NCI-H2171 (cell line): ENCODE measurements around the gene SEC63.
"Not testable (repeated sequence)": the region's sequence is repeated elsewhere in the genome, so short reads cannot be mapped to it uniquely, and the experiment has no call there.

ENCODE experiments used
- DNase-seq: peaks from one replicate; lab custom pipeline; 2025; lab: John Stamatoyannopoulos, UW

SEC63 gene

DNA sequence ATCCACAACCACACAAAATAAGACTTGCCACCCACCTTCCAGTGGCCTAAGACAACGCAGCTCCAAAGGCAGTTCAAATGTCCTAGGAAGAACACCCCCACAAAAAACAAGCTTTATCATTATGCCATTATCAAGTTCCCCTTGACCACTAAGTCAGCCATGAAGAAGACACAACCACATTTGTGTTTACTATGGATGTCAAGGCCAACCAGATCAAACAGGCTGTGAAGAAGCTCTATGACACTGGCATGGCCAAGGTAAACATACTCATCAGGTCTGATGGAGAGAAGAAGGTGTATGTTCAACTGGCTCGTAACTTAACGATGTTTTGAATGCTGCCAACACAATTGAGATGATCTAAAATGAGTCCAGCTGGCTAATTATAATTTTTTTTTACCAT is 26.1 kb downstream of the SEC63 start:
- no peak for DNase-seq

DNA sequence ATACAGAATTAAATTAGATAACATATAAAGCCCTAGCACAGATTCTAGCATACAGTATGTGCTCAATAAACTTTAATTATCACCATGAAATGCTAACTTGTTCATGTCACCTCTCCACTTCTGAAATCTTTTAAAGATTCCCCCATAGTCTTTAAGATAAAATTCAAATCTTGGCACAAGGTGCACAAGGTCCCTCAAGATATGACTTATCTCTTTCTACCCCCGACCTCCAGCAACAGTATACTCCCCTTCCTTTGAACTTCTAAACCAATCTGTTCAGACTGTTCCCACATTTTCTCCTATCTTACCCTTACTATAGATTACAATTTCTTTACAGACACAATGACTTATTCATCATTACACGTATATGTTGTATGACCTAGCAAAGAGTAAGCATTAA is 29.0 kb downstream of the SEC63 start:
- DNase-seq = no peak

DNA sequence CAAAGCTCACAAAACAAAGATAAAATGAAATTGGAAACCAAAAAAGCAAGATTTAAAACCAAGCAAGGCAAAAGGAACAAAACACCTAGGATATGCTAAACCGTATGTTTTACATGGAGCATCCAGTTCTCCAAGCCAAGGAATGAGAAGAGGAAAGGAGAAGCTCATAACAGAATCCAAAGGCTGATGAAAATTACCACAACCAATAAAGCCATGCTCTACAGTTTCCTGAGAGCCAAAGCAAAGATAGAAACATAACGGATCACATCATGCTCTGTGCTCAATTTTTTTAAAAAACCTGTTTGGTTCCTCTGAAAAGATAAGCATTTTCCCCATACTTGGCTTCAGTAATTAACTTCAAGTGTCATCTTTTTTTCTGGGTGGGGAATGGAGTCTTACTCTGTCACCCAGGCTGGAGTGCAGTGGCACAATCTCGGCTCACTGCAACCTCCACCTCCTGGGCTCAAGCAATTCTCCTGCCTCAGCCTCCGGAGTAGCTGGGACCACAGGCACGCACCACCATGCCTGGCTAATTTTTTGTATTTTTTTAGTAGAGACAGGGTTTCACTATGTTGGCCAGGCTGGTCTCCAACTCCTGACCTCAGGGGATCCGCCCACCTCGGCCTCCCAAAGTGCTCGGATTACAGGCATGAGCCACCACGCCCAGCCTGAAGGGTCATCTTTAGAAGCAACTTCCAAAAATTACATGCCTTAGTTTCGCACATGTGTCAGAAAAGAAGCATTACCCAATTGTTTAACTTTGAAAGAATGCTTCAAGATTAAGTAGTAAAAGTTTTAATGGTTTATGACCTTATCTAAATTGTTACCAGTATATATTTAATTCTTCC is 31.1 kb downstream of the SEC63 start:
- DNase-seq = not testable (repeated sequence)

DNA sequence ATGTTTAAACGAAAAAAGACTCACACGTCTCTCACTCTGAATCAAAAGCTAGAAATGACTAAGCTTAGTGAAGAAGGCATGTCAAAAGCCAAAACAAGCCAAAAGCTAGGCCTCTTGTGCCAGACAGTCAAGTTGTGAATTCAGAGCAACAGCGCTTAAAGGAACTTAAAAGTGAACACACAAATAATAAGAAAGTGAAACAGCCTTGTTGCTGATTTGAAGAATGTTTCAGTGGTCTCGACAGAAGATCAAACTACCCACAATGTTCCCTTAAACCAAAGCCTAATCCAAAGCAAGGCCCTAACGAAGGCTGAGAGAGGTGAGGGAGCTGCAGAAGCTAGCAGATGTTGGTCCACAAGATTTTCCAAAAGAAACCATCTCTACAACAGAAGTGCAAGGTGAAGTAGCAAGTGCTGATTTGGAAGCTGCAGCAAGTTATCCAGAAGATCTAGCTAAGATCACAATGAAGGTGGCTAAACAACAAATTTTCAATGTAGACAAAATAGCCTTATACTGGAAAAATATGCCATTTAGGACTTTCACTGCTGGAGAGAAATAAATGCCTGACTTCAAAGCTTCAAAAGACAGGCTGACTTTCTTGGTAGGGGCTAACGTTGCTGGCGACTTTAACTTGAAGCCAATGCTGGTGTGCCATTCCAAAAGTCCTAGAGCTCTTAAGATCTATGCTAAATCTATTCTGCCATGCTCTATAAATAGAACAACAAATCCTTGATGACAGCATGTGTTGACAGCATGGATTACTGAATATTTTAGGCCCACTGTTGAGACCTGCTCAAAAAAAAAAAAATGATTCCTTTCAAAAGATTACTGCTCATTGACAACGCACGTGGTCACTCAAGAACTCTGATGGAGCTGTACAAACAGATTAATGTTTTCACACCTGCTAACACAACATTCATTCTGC is 40.3 kb downstream of the SEC63 start:
- DNase-seq = no peak

DNA sequence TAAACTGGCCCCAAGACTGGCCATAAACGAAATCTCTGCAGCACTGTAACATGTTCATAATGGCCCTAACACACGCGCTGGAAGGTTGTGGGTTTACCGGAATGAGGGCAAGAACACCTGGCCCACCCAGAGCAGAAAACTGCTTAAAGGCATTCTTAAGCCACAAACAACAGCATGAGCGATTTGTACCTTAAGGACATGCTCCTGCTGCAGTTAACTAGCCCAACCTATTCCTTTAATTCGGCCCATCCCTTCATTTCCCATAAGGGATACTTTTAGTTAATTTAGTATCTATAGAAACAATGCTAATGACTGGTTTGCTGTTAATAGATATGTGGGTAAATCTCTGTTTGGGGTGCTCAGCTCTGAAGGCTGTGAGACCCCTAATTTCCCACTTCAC is 41.0 kb downstream of the SEC63 start:
- DNase-seq = not testable (repeated sequence)

DNA sequence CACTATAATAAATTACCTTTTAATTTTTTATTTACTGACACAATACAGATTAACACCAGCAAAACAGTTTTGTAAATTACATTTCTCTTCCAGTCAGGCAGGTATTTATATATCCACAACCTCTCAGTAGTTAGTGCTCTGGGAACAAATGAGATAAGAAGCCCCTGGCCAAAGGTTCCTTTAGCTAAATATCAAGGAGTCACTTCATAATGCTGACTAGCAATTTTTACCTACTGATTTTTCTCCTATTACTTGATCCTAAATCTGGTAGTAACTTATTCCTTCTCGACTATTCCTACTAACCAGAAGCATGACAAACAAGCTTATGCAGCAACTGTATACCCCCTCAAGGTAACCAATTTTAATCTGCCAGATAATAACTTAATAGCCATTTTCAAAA is 46.3 kb downstream of the SEC63 start:
- DNase-seq = no peak

DNA sequence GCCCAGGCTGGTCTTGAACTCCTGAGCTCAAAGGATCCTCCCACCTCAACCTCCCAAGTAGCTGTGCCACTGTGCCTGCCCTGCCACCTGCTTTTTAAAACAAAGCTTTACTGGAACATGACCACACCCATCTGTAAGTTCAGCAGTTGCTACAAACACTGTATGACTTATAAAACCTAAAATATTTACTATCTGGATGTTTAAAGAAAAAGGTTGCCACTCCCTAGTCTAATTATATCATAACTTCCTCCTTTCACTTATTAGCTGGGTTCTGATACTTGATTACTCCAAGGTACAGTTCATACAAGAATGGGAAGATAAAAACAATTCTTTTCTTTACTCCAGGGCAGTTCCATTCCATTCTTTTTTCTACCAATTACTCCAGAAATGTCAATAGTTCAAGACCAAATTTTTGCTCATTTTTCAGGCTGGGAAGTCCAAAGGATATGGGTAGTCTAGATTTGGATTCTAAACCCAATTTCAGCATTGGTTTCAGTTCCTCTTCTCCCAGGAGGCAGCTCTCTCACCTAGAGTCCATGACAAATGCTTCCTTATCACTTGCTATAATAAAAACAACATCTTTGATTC is 63.1 kb downstream of the SEC63 start:
- DNase-seq = no peak

DNA sequence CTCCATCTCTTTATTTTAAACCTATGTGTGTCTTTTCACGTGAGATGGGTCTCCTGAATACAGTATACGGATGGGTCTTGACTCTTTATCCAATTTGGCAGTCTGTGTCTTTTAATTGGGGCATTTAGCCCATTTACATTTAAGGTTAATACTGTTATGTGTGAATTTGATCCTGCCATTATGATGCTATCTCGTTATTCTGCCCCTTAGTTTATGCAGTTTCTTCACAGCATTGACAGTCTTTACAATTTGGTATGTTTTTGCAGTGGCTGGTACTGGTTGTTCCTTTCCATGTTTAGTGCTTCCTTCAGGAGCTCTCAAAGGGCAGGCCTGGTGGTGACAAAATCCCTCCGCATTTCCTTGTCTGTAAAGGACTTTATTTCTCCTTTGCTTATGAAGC is 67.6 kb downstream of the SEC63 start:
- not testable (repeated sequence) for DNase-seq

DNA sequence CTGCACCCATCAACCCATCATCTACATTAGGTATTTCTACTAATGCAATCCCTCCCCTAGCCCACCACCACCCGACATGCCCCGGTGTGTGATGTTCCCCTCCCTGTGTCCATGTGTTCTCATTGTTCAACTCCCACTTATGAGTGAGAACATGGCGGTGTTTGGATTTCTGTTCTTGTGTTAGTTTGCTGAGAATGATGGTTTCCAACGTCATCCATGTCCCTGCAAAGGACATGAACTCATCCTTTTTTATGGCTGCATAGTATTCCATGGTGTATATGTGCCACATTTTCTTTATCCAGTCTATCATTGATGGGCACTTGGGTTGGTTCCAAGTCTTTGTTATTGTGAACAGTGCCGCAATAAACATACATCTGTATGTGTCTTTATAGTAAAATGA is 72.1 kb downstream of the SEC63 start:
- not testable (repeated sequence) for DNase-seq

DNA sequence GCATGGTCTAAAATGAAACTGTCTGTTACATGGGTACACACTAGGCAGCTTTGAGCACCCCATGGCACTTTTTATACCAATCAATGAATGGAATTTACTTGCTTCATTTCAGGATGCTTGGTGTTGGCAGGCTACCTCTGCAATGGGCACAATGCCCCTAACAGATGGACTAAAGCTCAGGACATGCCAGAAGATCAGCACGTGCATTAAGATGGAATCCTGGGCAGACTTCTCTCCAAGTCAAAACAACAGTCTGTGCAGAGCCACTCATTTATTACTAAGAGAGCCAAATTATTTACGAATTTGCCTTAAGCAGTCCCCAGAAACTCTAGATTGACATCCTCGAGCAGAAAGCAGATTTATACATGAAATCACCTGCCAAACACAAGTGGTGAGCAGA is 78.1 kb downstream of the SEC63 start:
- DNase-seq = no peak

DNA sequence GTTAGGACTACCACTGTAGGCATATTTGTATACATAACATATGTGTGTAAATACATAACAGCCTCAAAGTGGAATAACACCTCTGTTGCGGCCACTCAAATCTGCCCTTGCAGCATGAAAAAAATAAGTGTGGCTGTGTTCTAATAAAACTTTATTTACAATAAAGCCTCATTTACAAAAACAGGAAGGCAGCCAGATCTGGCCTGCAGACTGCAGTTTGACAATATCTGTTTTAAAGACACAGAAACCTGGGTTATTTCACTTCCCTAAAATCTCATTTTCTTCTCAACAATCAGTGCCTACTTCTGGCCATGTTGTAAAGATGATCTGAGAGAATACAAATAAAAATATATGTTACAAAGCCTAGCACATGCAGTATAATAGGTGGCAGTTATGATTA is 80.0 kb downstream of the SEC63 start:
- DNase-seq = no peak

DNA sequence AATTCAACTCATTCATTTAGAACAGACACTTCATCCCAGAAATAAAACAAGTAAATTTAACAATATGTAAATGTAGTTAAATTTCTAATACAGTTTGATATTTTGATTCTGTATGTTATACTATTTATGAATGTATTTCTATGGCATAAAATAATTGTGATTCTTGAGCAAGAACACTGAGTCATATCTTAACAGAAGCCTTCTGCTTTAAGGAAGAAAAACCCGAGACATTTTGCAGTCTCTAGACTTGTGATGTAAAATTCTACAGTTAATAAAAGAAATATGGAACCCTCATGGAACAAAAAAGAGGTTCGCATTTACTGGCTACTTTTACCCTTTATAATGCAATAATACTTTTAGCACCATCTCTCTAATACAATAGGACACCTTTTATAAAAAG is 86.0 kb downstream of the SEC63 start:
- no peak for DNase-seq

DNA sequence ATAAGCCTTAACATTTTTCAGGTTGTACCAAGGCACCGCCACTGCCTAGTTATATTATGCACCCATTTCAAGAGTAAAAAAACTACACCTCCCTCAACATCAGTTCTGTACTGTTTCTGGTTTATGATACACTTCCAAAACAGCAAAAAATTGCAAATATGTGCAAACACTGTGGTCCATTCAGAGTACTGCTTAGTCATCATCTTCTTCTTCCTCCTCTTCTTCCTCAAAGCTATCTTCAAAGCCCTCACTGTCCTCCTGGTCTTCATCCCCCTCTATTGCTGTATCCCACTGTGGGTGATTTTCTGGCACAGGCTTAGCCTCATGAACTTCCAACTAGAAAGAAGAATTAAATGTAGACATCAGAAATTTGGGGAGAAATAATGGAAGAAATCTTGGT is 86.5 kb downstream of the SEC63 start:
- not testable (repeated sequence) for DNase-seq

DNA sequence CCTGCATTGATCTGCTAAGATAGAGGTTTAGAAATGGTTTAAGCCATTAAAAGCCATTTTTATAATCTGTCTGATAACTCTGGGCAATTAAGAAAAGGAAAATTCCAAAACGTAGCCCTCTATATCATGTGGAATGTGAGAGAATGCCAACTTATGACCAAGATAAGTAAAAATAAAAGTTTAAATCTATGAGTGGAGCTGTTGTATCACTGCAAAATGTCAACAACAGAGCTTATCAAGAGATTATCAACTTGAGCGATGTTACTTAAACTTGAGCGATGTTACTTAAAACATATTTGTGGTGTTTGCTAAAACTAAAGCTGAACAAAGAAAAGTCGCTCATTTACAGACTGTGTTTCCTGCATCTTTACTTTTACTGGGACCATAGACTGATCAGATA is 87.0 kb downstream of the SEC63 start:
- DNase-seq = no peak

DNA sequence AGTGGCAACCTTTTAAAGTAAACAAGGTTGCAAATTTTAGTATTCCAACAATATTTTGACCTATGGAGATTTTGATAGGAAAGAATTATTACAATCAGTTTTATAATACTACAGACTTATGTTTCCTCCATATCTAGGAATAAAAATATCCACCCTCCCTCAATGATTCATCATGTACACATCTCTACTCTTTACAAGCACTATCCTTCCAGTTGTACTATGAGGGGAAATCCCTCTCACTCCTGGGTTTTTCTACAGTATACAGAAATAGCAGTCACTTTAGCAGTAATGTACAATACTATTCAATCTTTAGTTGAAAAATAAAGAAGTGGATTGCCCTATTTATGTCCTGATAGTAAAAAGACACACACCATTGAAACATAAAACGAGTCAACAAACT is 87.6 kb downstream of the SEC63 start:
- no peak for DNase-seq

DNA sequence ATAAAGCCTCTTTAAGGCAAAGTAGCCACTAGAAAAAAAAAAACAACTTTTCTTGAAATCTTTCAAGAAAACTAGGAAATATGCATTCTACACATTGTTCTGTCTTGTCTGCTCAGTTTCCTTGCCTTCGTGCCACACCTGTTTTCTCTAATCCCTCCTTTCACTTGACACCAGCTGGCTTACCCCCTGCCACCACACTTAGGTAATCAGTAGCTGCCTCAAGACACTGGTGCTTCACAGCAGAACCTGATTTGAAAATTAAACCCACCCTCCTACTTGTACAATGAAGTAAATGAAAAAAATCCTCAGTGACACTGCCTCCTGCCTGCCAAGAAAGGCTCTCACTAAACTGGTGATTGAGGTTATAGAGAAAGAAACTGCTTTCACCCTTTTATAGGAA is 88.1 kb downstream of the SEC63 start:
- DNase-seq = no peak

DNA sequence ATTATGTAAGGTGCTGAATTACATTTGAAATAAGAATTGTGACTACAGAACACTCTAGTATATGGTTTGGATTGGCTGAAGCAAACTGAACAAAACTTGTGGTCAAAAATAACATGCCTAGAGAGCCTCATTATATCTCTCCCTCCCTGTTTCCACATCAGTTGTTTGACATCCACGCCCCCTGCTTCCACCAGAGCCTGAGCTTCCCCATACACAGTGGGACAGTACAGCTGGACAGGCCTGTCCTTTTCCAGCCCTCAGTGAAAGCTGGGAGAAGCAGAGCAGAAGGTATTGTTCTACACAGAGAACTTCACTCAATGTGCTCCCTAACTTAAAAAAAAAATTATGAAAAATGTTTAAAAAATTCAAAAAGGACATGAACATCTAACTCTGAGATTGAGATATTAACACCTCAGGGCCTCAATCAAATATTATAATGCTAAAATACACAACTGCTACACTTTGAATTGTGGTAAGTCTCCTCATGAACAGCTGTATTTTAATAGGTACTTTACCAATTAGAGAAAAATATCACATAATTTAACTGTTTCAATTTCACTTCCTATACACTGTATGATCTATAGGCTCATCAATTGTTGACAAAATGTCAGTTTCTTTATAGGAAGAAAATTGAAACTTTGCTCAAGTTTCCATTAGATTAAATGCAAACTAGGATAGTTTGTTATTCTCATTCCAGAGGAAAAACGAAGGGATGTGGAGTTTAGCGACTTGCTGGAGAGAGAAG is 89.0 kb downstream of the SEC63 start:
- no peak for DNase-seq

DNA sequence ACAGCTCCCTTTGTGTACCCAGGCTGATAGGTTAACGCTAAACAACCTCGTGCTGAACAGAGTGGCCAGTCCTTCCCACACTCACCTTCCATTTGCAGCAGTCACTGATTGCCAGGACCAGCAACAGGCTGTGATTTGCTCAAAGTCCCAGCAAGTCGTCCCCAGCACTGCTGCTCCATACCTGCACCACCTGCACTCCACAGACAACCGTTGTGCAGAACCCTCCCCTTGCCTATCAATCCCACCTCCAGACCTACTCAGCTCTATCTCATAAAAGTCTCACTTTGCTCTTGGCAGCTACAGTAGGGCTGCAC is 90.7 kb downstream of the SEC63 start:
- DNase-seq = no peak

DNA sequence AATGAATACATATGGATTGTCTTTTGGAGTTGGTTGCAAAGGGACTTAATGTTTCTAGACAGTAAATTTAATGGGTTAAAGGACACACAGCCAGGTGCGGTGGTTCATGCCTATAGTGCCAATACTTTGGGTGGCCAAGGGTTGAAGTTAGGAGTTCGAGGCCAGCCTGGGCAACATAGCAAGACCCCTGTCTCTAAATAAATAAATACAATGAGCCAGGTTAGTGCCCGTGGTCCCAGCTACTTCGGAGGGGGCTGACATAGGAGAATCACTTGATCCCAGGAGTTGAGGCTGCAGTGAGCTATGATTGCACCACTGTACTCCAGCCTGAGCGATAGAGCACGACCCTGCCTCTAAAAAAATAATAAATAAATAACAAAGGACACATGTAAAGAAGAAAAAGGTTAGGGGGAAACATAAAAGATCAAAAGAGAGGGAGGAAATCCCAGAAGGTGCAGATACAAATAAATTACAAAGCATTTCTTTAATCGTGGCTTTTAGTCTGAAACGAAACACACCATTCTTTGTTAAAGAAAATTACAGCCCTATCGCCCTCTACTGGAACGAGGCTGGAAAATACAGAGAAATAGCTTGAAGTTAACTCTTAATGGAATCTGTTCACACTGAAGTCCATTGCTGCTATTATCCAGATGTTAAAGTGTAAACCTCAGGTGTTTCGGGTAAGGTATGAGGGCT is 91.3 kb downstream of the SEC63 start:
- DNase-seq = no peak

DNA sequence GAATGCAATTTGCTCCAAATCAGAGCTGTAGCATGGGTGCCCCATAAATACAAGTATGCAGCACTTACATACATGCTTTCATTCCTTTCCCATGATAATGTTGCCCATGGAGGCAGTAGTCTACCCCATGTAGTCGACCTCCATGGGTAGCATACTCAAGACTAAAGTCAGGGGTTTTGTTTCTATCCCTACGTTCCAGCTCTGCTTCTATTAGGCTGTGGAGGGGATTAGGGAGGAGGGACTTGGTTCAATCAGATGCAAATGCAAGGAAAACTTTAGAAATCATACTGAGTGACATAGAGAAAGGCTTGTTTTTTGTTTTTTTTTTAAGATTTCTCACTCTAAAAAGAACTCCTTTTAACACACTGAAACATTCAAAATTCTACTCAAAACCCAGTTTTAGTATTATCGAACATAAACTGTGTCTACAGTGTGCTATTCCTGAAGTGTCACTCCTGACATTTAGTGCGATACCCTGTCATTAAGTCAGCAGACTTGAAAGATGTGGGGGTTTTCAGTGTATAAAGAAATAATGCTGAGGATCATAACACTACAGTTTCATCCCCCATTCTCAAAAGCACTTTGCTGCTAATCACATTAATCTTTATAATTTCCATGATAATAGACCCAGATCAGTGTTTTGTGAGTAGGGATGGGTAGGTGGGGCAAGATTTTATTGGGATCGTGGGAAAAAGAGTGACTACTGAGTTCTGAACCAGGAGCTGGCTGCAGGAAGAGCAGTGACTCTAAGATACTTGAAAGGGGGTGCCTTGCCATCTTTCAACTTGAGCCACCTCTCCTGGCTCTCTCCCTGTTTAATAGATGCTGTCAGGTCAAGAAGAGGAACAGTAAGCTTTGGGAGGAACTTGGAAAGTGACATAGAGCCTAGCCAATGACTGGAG is 93.5 kb downstream of the SEC63 start:
- no peak for DNase-seq

DNA sequence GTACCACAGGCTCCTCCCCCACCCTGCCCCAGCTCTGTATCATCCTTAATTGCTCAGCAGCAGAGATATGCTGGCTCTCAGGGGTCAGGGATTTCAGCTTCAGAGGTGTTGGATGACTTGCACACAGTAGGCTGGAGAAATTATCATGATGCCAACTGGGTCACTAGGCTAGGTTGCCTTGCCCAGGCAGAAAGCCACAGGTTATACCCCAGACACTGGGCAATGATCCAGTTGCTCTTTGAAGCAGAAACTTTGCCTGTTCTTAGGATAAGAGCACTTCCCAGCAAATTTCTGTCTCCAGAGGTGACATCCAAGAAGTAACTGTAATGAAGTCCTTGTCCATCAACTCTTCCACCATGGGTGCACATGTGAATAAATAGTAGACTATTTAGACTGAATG is 95.6 kb downstream of the SEC63 start:
- DNase-seq = peak; percentile 13
